ENCODE data around the gene SUGCT. TPM values are rescaled to one million over a fixed set of nuclear protein-coding genes. Genes with fewer than 3 reads are reported as not detected.

SUGCT gene
- total RNA-seq, 1 donor from 2014 or later, result 1.6 TPM

GRCh38 chr7:40827222-40828085 lies 692.6 kb downstream of the SUGCT start:
- Mint-ChIP-seq H3K4me3 (ENCODE audit: unreplicated experiment) (no peak overlapping the region), H3K27ac (ENCODE audit: unreplicated experiment) (no peak overlapping the region), H3K9me3 (ENCODE audit: unreplicated experiment) (no peaks in the 10 kb centered on the region), H3K36me3 (ENCODE audit: low read depth, unreplicated experiment) (no peaks in the 10 kb centered on the region), H3K4me1 (ENCODE audit: unreplicated experiment) (peaks cover 8% of the 10 kb centered on the region), H3K27me3 (ENCODE audit: unreplicated experiment) (peaks cover 1% of the 10 kb centered on the region)
- DNase-seq (ENCODE audit: low spot score), result no peak
- TF ChIP-seq CTCF (IDR thresholded peaks at IDR 0.05; ENCODE audit: unreplicated experiment), result no peak

- Mint-ChIP-seq H3K36me3 (ENCODE audit: low read depth, unreplicated experiment) (no peaks in the 10 kb centered on the region), H3K4me3 (ENCODE audit: unreplicated experiment) (no peak overlapping the region), H3K9me3 (ENCODE audit: unreplicated experiment) (no peaks in the 10 kb centered on the region), H3K27ac (ENCODE audit: unreplicated experiment) (no peak overlapping the region), H3K27me3 (ENCODE audit: unreplicated experiment) (peaks cover 1% of the 10 kb centered on the region), H3K4me1 (ENCODE audit: unreplicated experiment) (peaks cover 8% of the 10 kb centered on the region)
- no peak for TF ChIP-seq CTCF (IDR thresholded peaks at IDR 0.05; ENCODE audit: unreplicated experiment)
- DNase-seq (ENCODE audit: low spot score), result no peak
These were observed 694.1 kb downstream of the SUGCT start for GRCh38 chr7:40828686-40829600.

- DNase-seq (ENCODE audit: low spot score), result no peak
- Mint-ChIP-seq H3K27me3 (ENCODE audit: unreplicated experiment) (peaks cover 1% of the 10 kb centered on the region), H3K4me1 (ENCODE audit: unreplicated experiment) (no peaks in the 10 kb centered on the region), H3K4me3 (ENCODE audit: unreplicated experiment) (no peak overlapping the region), H3K9me3 (ENCODE audit: unreplicated experiment) (no peaks in the 10 kb centered on the region), H3K36me3 (ENCODE audit: low read depth, unreplicated experiment) (no peaks in the 10 kb centered on the region), H3K27ac (ENCODE audit: unreplicated experiment) (no peak overlapping the region)
- no peak for TF ChIP-seq CTCF (IDR thresholded peaks at IDR 0.05; ENCODE audit: unreplicated experiment)
These were observed 698.5 kb downstream of the SUGCT start for GRCh38 chr7:40833191-40833887.

- Mint-ChIP-seq H3K9me3 (ENCODE audit: unreplicated experiment) (no peaks in the 10 kb centered on the region), H3K27ac (ENCODE audit: unreplicated experiment) (no peak overlapping the region), H3K4me3 (ENCODE audit: unreplicated experiment) (no peak overlapping the region), H3K27me3 (ENCODE audit: unreplicated experiment) (peaks cover 1% of the 10 kb centered on the region), H3K36me3 (ENCODE audit: low read depth, unreplicated experiment) (no peaks in the 10 kb centered on the region), H3K4me1 (ENCODE audit: unreplicated experiment) (no peaks in the 10 kb centered on the region)
- no peak for TF ChIP-seq CTCF (IDR thresholded peaks at IDR 0.05; ENCODE audit: unreplicated experiment)
- no peak for DNase-seq (ENCODE audit: low spot score)
These were observed 699.1 kb downstream of the SUGCT start for GRCh38 chr7:40833888-40834234.

Measured in endothelial cell (in vitro differentiated cells).